Measurements from ENCODE around the gene FAM83F.

DNA sequence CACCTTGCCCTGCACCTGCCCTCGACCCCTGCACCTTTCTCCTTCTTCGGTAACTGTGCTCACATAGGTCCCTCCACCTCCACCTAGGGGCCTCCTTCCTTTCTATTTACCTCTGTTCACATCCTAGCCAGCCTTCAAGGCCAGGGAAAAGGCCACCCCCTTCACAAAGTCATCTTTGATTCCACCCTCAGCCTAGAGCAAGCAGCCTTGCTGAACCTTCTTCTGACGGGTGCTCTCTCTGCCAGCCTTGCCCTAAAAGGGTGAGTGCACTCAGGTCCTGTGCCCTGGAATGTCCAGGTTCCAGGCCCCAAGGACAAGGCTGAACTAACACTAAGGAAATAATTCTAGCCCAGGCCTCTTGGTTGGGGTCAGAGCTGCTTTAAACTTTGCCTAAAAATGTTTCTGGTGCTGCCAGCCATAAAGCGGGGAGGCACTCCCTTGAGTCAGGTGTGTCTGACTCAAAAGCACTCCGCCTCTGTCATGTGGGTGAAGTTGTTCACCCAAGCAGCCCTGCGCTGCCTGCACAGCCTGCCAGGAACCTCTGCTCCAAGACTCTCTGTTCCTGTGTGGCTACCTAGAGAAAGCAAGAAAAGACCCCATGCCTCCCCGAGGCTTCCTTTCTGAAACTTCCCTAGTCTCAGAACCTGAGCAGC lies 9.2 kb upstream of the FAM83F start:
- TF ChIP-seq, protein P1, sequence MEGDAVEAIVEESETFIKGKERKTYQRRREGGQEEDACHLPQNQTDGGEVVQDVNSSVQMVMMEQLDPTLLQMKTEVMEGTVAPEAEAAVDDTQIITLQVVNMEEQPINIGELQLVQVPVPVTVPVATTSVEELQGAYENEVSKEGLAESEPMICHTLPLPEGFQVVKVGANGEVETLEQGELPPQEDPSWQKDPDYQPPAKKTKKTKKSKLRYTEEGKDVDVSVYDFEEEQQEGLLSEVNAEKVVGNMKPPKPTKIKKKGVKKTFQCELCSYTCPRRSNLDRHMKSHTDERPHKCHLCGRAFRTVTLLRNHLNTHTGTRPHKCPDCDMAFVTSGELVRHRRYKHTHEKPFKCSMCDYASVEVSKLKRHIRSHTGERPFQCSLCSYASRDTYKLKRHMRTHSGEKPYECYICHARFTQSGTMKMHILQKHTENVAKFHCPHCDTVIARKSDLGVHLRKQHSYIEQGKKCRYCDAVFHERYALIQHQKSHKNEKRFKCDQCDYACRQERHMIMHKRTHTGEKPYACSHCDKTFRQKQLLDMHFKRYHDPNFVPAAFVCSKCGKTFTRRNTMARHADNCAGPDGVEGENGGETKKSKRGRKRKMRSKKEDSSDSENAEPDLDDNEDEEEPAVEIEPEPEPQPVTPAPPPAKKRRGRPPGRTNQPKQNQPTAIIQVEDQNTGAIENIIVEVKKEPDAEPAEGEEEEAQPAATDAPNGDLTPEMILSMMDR (conservative IDR thresholded peaks at IDR 0.05) = no peak
- TF ChIP-seq EZH2 (IDR thresholded peaks at IDR 0.05; ENCODE audit: low read depth) = no peak
